Hypothalamus (tissue), 51 donors: ENCODE measurements around the gene LAMA5.

ENCODE experiments used
- DNase-seq, 51 donors: peaks; one replicate each; lab custom pipeline; 2025; lab: John Stamatoyannopoulos, UW

Gene LAMA5

DNA sequence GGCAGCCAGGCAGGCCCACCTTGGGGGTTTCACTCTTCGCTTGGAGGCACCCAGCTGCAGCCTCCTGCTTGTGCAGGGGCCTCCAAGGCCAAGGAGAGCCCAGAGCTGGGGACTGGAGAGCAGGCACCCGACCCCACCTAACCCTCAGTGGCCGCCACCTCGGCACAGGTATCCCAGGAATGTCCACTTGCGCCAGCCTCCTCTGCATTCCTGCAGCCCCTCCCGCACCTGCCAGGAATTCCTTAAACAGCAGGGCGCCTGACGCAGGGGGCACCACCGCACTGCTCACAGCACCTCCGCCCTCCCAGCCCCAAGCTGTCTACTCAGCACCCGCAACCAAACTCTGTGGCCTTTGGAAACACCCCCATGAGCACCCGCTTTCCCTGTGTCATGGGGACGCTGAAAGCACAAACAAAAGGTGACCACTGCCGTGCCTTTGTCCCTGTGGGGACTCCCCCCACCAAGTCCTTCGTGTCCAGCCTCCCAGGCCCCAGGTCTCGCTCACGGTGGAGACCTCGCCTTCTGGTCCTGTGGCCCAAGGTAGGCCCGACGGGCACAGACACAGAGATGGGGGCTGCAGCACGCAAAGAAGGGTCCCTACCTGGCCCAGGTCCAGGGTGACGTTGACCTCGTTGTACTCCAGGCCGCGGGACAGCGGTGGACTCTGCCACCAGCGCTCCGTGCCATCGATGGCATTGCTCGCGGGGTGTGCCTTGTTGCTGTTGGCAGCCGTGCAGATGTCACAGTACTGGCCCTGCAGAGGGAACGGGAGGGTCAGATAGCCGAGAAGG, 5.1 kb downstream of the LAMA5 start:
- DNase-seq = no peak

DNA sequence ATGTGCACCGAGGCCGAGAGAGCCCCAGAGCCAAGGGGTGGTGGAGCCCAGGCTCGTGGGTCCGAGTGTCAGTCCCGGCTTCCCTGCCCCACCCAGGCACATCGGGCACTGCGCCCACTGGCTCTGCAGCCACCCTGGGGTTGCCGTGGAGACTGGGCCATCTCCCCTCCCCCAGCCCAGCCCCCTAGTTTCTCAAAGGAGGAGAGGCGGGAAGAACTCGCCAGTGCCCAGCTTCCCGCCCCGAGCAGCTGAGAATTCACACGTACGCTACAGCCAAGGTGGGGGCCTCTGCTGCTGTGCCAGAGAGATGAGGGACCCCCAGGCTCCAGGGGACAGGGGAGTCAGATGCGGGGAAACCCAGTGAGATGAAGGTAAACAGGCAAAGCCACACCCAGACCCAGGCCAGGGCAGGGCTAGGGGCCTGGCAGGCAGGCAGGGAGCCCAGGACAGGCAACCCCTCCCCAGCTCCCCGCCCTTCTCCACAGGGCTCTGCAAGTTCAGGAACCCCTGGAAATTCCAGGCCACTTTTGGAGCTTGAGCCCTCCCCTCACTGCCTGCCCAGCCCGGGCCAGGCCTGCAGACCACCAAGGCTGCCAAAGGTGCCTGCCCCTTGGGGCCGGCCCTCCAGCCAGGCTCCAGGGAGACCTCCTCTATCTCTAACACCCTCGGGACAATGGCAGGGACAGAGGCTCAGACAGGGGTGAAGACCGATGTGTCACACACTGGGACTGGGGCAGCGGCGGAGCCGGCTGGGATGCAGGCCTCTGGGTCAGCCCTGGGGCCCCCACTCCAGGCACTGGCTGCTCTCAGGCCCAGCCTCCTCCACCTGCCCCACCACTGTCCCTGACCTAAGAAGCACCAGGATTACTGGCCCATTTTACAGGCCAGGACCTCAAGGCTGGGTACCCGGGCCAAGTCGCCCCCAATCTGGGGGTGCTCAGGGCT, 6.0 kb downstream of the LAMA5 start:
- DNase-seq = peak in 1 of 51 donors; percentile 12

DNA sequence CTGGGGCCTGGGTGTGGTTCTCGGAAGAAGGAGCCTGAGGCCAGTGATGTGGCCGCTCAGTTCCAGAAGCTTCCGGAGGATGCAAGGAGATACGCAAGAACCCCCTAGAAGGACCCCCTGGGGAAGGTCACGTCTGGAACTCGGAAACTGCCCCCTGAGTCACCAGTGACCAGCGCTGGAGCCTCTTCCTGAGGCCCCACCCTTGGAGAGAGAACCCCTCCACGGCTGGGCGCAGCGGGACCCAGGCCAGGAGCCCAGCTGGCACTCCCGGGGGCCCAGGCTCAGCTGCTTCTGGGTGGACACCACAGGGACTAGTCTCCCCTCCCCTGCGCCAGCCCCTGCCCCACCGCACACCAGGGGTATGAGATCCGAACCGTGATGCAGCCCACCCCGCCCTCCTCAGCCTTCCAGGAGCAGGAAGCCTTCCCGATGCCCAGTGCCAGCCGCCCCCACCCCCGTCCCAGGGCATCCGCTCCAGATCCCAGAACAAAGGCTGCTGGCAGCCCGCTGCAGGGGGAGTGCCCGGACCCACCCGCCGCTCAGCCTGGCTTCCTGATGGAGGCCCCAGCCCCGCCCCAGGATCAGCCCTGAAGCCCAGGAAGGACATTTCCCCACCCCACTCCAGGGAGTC, 7.5 kb downstream of the LAMA5 start:
- peak in 2 of 51 donors; percentile 36 to 55 for DNase-seq

DNA sequence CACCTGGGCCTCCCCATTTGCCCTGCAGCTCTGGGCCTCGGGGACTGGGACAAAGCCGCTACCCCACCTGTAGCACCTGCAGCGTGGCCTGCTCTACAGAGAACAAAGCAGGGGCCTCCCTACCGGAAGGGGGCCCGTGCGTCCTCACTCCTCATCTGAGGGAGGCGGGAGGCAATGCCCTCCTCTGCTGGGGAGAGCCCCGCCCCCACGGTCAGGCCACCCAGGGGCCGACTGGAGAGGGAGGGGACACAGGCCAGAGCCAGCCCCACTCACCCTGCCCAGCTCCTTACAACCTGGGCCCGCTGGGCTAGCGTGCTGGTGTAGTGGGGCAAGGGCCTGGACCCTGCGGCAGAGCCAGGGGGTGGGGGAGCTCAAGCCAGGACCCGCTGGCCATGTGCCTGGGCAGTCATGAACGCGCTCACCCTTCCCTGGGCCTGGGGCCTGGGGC, 8.0 kb downstream of the LAMA5 start:
- DNase-seq = no peak

DNA sequence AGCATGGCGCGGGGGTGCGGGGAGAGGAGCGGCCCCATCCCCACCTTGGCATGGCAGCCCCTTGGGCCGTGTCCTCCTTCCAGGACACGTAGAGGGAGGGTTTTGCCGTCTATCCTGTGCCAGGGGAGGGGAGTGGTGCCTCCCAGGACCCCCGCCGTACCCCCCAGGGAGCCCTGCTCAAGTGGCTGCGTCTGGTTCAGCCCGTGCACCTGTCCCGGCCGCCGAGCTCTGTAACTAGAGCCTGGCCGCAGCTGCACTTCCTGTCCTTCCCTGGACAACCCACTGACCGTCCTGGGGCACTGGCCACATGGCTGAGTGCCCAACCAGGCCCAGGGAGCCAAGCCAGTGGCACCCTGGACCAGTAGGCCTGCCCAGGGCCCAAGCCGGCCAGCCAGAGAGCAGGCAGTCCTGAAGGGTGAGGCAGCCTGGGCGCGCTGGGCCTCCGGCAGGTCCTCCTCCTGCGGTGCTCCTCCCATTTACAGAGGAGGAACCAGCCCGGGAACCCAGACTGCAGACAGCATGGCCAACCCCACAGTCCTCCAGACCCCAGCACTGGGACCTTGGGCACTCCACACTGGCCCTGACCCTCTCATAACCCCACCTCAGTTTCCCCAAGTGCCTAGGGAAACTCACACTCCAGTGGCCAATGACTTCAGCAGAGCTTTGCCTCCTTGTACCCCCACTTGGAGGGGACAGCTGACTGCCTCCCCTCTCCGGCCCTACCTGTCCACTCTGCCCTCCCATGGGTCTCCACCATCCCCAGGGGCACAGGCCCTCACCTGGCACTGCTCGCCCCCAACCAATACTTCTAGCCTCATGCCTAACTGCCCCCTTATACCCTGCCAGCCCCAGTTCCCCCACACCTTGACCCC, 8.7 kb downstream of the LAMA5 start:
- peak in 2 of 51 donors; percentile 23 to 50 for DNase-seq

DNA sequence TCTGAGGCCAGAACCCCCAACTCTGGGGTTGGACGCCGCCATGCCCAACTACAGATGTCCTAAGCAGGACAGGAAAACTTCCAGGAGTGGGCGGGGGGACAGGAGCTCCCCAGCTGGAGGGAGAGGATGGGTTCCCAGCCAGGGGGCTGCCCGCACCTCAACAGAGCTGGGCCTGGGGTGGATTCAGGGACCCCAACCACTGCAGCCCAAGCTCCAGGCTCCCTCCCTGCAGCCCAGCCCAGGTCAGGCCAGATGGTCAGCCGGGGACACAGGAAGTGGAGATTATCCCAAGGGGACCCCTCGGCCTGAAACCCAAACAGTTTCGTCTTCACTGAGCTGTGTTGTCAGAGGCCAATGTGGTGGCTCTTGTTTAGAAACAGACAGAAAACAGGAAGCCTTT, 9.4 kb downstream of the LAMA5 start:
- DNase-seq = no peak

DNA sequence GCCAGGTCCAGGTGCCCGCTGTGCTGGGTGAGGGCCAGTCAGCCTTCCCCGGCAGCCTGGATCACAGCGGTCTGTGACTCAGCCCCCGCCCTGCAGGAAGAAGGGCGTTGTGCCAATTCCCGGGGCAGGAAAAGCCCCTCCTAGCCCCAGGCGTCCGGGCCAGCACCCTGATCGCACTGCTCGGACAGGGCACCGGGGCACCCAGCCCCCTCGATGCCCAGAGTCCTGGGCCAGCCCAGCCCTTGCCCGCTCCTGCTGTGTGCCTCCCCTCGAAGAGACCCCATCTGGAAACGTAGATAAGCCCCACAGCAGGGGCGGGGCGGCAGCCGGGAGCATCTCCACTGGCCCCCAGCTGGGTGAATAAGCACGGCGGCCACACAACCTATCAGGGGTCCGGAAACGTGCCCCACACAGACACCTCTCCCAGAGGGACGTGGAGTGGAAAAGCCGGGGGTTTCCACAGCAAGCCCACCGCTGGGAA, 9.9 kb downstream of the LAMA5 start:
- peak in 4 of 51 donors; percentile 27 to 39 (median 33) for DNase-seq

DNA sequence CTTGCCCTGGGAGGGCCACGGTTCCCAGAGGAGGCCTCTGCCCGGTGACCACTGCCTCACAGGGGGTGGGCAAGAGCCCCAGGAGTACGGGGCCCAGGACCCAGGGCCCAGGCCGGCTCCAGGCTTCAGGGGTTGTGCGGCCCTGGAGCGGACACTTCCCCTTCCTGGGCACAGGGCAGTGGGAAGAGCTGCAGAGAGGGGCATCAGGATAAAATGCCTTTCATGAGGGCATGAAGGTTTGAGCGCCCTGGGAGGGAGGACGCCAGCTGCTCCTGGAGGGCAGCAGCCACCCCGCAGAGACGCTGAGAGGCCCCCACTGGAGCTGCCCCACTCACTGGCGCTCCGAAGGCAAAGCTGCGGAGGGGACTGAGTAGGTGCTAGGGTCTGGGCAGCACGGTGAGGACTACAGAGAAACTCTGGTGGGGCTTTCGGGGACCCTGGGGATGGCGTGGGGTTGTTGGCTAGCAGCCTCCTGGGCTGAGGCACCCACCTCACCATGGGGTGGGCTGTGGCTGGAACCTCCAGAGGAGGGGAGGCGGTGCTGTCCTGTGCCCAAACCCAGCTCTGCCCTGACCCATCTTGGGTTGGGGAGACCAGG, 10.4 kb downstream of the LAMA5 start:
- no peak for DNase-seq

DNA sequence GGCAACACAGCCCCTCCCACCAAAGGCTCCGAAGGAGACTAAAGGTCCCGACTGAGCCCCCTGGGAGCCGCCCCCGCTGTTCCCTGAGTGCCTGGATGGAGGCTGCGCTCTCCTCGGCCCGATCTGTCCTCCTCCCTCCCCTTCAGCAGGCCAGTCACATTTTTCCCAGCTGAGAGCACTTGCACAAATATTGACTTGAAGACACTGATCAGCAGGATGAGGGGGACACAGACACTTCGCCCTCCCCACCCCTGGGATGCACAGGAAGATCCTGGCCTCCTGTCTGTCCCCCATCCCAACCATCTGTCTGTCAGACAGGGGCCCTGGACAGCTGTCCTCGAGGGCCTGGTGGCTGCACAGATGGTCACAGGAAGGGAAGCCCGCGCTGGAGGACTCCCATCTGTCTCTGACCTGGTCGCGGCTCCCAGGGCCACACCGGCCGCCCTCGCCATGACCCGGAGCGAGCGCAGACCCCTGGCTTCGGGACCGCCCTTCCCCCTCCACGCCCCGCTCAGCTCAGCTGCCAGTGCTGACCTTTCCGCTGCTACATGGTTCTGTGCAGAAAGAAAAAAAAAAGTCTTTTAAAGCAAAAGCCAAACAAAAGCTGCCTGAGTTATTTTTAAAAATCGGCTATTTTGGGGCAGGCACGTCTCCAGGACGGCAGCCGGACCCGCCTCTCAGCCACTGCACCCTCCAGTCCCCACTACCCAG, 11.1 kb downstream of the LAMA5 start:
- DNase-seq = no peak

DNA sequence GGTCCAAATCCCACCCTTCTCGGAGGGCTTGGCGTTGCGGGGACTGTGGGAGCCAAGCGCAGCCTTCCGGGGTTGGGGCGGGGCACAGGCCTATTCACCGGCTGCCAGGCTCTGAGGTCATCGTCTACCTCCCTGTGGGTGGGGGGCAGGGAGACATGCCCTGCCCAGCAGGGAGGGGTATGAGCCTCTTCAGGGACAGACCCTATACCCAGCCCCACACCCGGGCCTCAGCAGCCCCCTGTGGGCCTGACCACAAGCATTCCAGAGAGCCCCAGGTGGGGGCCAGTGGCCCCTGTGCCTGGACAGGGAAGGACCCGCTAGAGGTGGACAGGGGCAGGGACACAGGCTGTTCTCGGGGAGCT, 11.6 kb downstream of the LAMA5 start:
- peak in 18 of 51 donors; percentile 25 to 70 (median 38) for DNase-seq

DNA sequence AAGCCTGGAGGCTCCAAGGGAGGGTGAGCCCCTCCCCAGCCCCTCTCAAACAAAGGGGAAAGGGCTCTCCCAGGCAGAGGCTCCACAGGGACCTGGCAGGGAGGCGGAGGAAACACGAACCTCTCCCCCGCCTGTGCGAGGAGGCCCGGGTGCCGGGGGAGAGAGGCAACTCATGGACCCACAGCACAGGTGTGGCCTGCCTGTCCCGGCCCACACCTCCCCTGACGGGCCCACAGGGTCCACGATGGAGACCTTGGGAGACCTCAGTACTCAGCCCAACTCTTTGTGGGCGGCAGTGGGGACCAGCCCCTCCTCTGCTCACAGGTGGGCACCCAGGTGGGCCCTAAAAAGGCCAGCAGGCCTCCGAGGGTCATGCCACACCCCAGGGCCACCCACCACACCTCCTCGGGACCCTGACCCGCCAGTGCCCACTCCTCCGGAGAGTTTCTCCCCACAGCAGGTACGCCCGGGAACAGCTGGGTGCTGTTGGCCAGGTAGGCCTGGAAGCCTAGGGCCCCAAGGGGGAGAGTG, 12.2 kb downstream of the LAMA5 start:
- no peak for DNase-seq

DNA sequence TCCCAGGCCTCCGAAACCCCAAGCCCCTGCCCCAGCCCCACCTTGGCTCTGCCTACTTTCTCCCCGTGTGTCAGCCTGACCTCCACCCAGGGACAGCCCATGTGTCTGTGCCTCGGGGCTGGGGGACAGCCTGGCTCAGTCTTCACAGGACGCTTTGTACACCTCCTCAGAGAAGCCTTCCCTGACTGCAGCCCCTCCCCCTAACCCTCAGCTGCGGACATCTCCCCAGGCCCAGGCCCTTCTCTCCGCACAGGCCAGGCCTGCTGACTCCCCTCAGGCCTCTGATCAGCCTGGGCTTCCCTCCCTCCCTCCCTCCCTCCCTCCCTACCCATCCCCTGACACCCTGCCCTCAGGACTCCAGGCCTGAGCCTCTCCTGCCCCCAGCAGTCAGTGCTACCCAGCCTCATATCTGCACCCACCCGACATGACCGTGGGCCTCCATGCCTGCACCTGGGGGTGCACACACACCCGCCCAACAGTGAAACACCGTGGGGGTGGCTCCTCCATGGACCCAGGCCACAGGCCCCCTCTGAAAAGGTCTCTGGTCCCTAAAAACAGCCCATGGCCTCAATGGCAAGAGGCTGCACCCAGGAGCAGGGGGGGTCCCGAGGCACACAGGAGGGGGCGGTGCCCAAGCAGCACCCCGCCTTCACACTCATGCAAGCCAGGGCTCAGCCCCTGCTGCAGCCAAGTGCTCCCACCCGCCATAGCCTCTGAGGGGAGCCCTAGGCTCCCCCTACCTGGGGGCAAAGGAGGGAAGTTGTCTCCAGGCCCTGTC, 12.9 kb downstream of the LAMA5 start:
- no peak for DNase-seq

DNA sequence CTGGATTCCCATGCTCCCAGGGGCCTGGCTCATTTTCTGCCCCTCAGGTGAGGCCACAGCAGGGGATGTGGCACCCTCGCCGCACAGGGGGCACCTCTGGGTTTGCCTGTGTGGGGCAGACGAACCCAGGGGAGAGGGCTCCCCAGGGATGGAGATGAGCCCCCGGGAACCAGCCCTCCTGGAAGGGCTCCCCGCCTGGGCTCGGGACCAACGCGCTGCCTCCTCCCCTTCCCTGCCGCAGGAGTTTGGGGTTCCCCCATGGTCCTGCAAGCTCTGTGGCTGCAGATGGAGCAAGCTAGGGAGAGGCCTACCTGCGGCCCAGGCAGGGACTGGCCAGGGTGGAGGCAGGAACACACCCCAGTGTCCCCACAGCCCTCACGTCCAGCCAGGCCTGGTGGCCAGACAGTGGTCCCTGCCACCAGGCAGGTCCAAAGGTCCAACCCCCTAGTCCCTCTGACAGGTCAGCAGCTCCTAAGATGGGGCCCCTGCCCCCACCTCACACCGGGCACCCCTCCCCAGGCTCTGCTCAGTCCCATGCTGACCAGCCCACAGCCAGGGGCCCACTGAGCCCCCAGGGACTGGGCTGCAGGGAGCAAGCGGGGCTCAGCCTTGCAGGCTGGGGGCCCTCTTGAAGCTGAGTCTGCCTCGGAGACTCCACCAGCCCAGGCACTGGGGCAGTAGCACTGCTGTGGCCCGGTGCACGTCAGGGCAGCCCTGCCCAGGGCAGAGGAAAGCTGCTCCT, 13.7 kb downstream of the LAMA5 start:
- DNase-seq = no peak

DNA sequence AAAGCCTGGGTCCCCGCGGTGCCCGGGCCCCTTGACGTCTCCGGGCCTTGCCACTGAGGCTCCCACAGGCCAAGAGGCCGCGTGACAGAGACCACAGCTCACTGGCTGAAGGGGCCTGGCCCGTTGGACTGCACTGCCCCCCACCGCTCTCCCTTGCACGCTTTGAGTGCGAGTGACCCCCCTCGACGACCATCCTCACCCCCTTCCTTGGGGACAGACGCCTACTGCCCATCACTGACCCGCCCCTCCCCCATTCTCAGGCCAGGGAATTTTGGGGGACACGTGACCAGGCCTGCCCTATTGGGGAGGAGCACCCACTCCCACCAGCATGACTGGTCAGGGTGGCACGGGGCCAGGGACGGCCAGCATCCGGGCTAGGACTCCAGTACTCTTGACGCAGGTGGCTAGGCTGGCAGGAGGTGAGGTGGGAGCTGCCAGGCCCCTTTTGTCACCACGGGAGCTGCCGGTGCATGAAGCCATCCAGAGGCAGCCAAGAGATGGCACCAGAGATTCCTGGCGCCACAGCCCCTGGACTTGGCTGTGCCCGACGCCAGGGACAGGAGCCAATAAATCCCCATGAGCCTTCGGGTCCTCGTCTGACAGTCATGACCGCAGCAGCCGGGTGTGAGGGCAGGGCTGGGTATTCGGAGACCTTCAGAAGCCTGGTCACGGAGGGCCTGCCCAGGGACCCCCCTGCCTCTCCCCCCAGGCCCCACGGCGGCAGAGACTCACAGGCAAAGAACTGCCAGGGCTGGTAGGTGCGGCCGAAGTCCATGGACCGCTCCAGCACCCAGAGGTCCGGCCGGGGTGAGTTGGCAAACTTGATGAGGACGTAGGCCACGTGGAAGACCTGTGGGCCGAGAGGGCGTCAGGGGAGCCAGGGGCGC, 14.5 kb downstream of the LAMA5 start:
- peak in 44 of 51 donors; percentile 17 to 89 (median 72) for DNase-seq

DNA sequence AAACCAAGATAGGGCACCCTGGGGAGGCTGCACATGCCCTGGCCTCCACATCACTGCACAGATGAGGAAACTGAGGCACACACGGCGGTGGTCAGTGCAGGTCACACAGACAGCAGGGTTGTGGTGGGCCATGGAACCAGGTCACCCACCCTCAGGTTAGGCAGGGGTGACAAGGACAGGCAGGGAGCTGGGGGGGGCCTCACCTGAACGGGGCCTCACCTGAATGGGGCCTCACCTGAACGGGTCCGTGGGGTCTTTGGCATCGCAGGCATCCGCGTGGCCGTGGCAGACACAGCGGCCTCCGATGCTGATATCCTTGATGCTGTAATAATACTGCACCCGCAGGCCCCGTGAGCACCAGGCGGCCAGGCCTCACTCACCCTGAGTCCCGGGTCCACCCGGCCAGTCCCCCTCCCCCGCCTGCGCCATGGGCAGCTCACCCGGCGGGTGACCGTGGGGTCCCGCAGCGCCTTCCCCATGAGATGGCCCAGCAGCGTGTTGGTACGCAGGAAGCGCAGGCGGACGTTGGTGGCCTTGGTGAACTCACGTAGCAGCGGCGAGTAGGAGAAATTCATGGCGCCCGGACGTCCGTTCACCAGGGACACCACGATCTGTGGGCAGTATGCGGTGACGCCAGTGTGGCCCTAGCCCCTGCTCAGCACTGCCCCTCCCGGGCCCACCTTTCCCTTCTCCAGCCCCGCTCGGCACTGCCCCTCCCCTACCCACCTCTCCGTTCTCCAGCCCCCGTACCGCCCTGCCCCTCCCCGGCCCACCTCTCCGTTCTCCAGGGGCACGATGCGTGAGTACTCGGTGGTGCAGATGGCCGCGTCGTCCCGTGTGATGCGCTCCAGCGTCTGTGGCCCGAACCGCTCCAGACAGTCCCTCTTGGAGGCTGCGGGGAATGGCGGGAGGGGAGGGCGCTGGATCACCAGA, 15.4 kb downstream of the LAMA5 start:
- DNase-seq = no peak
